ENCODE data around the gene FBXW11.

FBXW11 gene

DNA sequence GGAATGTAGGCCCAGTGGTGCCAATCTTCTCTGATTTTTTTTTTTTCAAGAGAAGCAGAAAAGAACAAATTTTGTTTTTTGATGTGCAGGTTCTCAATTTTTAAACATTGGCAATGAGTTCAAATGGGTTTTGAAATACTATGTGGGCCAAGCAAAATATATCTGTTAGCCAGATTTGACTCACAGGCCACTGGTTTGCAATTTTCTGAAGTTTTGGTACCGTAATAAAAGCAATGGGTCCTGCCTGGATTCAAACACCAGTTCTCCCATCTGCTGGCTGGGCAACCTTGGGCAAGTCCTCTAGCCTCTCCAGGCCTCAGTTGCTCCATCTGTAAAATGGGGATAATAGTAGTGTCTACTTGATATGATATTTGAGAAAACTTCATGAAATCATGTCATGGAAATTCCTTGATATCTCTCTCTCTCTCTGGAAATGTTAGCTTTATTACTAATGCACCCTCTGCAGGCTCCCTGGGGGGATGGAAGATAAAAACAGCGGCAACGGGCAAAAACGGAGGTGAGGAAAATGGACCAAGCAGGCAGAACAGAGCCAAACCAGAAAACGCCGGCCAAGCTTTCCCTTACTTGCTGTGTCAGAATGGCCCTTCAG, 157.4 kb downstream of the FBXW11 start:
- Histone ChIP-seq H3K79me2 (ENCODE audit: control insufficient read depth, low read length) (no peaks in the 10 kb centered on the region), H3K36me3 (ENCODE audit: control insufficient read depth, low read length) (no peaks in the 10 kb centered on the region), H3F3A (ENCODE audit: control insufficient read depth, insufficient read depth) (no peaks in the 10 kb centered on the region), H3K4me1 (ENCODE audit: control insufficient read depth, low read length) (no peaks in the 10 kb centered on the region), H3K9me3 (ENCODE audit: control insufficient read depth, insufficient read depth, low read length) (no peaks in the 10 kb centered on the region), H3K27ac (ENCODE audit: low read depth, low read length) (no peak overlapping the region), H3K9me2 (replicated peaks; ENCODE audit: control insufficient read depth, low read length) (no peaks in the 10 kb centered on the region), H4K20me1 (ENCODE audit: control insufficient read depth, insufficient read depth, low read depth, low read length) (no peaks in the 10 kb centered on the region), H3K27me3 (ENCODE audit: control insufficient read depth, low read length) (no peaks in the 10 kb centered on the region), H3K4me3 (ENCODE audit: low read length) (no peak overlapping the region), H3K4me2 (ENCODE audit: low read length) (no peak overlapping the region)
- no peak for TF ChIP-seq EZH2phosphoT487 (IDR thresholded peaks at IDR 0.05; ENCODE audit: borderline replicate concordance, low read length)
- TF ChIP-seq, protein P1, sequence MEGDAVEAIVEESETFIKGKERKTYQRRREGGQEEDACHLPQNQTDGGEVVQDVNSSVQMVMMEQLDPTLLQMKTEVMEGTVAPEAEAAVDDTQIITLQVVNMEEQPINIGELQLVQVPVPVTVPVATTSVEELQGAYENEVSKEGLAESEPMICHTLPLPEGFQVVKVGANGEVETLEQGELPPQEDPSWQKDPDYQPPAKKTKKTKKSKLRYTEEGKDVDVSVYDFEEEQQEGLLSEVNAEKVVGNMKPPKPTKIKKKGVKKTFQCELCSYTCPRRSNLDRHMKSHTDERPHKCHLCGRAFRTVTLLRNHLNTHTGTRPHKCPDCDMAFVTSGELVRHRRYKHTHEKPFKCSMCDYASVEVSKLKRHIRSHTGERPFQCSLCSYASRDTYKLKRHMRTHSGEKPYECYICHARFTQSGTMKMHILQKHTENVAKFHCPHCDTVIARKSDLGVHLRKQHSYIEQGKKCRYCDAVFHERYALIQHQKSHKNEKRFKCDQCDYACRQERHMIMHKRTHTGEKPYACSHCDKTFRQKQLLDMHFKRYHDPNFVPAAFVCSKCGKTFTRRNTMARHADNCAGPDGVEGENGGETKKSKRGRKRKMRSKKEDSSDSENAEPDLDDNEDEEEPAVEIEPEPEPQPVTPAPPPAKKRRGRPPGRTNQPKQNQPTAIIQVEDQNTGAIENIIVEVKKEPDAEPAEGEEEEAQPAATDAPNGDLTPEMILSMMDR (IDR thresholded peaks at IDR 0.05; ENCODE audit: low read depth, low read length, poor library complexity, severe bottlenecking) = no peak

DNA sequence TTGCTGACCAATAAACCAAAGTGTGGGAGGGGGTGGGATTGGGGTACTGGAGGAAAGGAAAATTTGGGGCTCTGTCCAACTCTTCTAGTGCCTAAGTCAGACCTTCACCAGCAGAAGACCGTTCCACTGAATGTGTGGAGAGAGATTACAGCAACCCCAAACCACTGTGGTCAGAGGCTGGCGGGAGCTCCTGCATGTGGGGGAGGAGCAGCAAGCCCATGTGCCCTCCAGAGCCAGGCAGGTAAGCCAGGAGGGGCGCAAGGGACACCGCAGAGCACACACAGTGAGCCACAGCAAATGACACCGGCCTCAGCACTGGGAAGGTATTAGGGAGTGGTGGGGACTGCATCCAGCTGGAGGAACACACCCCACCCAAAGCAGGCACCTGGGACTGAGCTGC, 158.0 kb downstream of the FBXW11 start:
- H3K9me3 ChIP-seq (ENCODE audit: control insufficient read depth, insufficient read depth, low read length) = no peaks in the 10 kb centered on the region
- no peaks in the 10 kb centered on the region for H3K9me2 ChIP-seq (replicated peaks; ENCODE audit: control insufficient read depth, low read length)
- H3F3A ChIP-seq (ENCODE audit: control insufficient read depth, insufficient read depth) = no peaks in the 10 kb centered on the region
- TF ChIP-seq, protein P1 (IDR thresholded peaks at IDR 0.05; ENCODE audit: low read depth, low read length, poor library complexity, severe bottlenecking) = no peak
- no peak for TF ChIP-seq EZH2phosphoT487 (IDR thresholded peaks at IDR 0.05; ENCODE audit: borderline replicate concordance, low read length)
- H3K79me2 ChIP-seq (ENCODE audit: control insufficient read depth, low read length) = no peaks in the 10 kb centered on the region
- H3K27ac ChIP-seq (ENCODE audit: low read depth, low read length) = no peak overlapping the region
- H3K36me3 ChIP-seq (ENCODE audit: control insufficient read depth, low read length) = no peaks in the 10 kb centered on the region
- no peak overlapping the region for H3K4me2 ChIP-seq (ENCODE audit: low read length)
- H3K27me3 ChIP-seq (ENCODE audit: control insufficient read depth, low read length) = no peaks in the 10 kb centered on the region
- no peaks in the 10 kb centered on the region for H3K4me1 ChIP-seq (ENCODE audit: control insufficient read depth, low read length)
- H3K4me3 ChIP-seq (ENCODE audit: low read length) = no peak overlapping the region
- H4K20me1 ChIP-seq (ENCODE audit: control insufficient read depth, insufficient read depth, low read depth, low read length) = no peaks in the 10 kb centered on the region

DNA sequence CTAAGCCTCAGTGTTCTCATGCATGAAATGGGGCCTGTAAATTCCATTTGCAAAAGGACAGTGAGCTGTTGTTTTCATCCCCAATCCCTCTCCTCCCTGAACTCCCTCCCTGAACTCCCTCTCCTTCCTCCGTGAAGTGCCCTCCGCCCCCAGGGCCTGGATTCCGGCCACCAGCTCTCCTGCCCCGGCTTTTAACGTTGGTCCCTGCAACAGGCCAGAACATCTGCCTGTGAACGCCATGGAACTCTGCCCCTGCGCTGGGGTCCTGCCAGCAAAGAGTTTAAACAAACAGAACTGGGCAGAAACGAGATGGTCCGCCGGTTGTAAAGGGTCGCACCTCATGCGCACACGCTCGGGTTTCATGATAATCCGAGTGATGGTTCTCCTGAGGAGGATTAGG, 158.4 kb downstream of the FBXW11 start:
- Histone ChIP-seq H4K20me1 (ENCODE audit: control insufficient read depth, insufficient read depth, low read depth, low read length) (no peaks in the 10 kb centered on the region), H3K27ac (ENCODE audit: low read depth, low read length) (no peak overlapping the region), H3K9me2 (replicated peaks; ENCODE audit: control insufficient read depth, low read length) (no peaks in the 10 kb centered on the region), H3K4me2 (ENCODE audit: low read length) (no peak overlapping the region), H3K4me3 (ENCODE audit: low read length) (no peak overlapping the region), H3K9me3 (ENCODE audit: control insufficient read depth, insufficient read depth, low read length) (no peaks in the 10 kb centered on the region), H3F3A (ENCODE audit: control insufficient read depth, insufficient read depth) (no peaks in the 10 kb centered on the region), H3K36me3 (ENCODE audit: control insufficient read depth, low read length) (no peaks in the 10 kb centered on the region), H3K27me3 (ENCODE audit: control insufficient read depth, low read length) (no peaks in the 10 kb centered on the region), H3K4me1 (ENCODE audit: control insufficient read depth, low read length) (no peaks in the 10 kb centered on the region), H3K79me2 (ENCODE audit: control insufficient read depth, low read length) (no peaks in the 10 kb centered on the region)
- TF ChIP-seq, protein P1 (IDR thresholded peaks at IDR 0.05; ENCODE audit: low read depth, low read length, poor library complexity, severe bottlenecking) = no peak
- no peak for TF ChIP-seq EZH2phosphoT487 (IDR thresholded peaks at IDR 0.05; ENCODE audit: borderline replicate concordance, low read length)
